GM12891 (cell line): Measurements from ENCODE around the gene SPTBN4.

Experiments
- POLR2A ChIP-seq: IDR thresholded peaks from 2 replicates; pipeline ENCODE4 v1.6.1; 2011; ENCODE audit warnings: low read depth, low read length, control low read depth
- POLR2AphosphoS5 ChIP-seq: IDR thresholded peaks from 2 replicates; pipeline ENCODE4 v1.6.1; 2011; ENCODE audit warnings: low read depth, low read length, control low read depth

GRCh38 chr19:40601134-40601974 lies 134.6 kb downstream of the SPTBN4 start, which contains the start of gene LTBP4:
- TF ChIP-seq POLR2AphosphoS5 (no peak), POLR2A (no peak)
